Mesendoderm (in vitro differentiated cells): ENCODE measurements around the gene APOC1.
"Not testable (repeated sequence)": the region's sequence is repeated elsewhere in the genome, so short reads cannot be mapped to it uniquely, and the experiment has no call there.

ENCODE experiments used
- DNase-seq: peaks from one replicate; pipeline ENCODE4 v3.0.0; 2013
- H2AK5ac ChIP-seq: 2 replicates; pipeline ENCODE4 v1.6.1; 2013; ENCODE audit warnings: low read length, inconsistent platforms
- H2BK120ac ChIP-seq: 2 replicates; pipeline ENCODE4 v1.6.1; 2013; ENCODE audit warnings: low read depth, mild to moderate bottlenecking, low read length, moderate library complexity, mixed read lengths
- H2BK15ac ChIP-seq: replicated peaks from 2 replicates; pipeline ENCODE4 v1.6.1; 2013; ENCODE audit warnings: low read depth, mild to moderate bottlenecking, moderate library complexity
- H2BK5ac ChIP-seq: 2 replicates; pipeline ENCODE4 v1.6.1; 2013; ENCODE audit warnings: low read length, inconsistent platforms
- H3K18ac ChIP-seq: 2 replicates; pipeline ENCODE4 v1.6.1; 2013; ENCODE audit warnings: mild to moderate bottlenecking, low read length, mixed read lengths
- H3K23ac ChIP-seq: one replicate; pipeline ENCODE4 v1.6.1; 2013; ENCODE audit warnings: low read length
- H3K27ac ChIP-seq: 2 replicates; pipeline ENCODE4 v1.5.1; 2013; ENCODE audit warnings: low read depth, mild to moderate bottlenecking, inconsistent platforms, low read length, moderate library complexity
- H3K27me3 ChIP-seq: 2 replicates; pipeline ENCODE4 v1.6.1; 2013; ENCODE audit warnings: low read length, control low read depth, mild to moderate bottlenecking, inconsistent platforms; ENCODE audit not compliant: insufficient read depth, poor library complexity
- H3K36me3 ChIP-seq: 2 replicates; pipeline ENCODE4 v1.6.1; 2013; ENCODE audit warnings: low read length, inconsistent platforms; ENCODE audit not compliant: control insufficient read depth, insufficient read depth
- H3K4ac ChIP-seq: one replicate; pipeline ENCODE4 v1.6.1; 2013; ENCODE audit warnings: low read depth, mild to moderate bottlenecking, low read length, moderate library complexity
- H3K4me1 ChIP-seq: 2 replicates; pipeline ENCODE4 v1.6.1; 2013; ENCODE audit warnings: low read depth, low read length, inconsistent platforms; ENCODE audit not compliant: control insufficient read depth
- H3K4me2 ChIP-seq: 2 replicates; pipeline ENCODE4 v1.6.1; 2013; ENCODE audit warnings: low read length
- H3K4me3 ChIP-seq: 2 replicates; pipeline ENCODE4 v1.5.1; 2013; ENCODE audit warnings: mild to moderate bottlenecking, low read length
- H3K56ac ChIP-seq: one replicate; pipeline ENCODE4 v1.6.1; 2013; ENCODE audit warnings: low read length
- H3K79me1 ChIP-seq: 2 replicates; pipeline ENCODE4 v1.6.1; 2013; ENCODE audit warnings: low read length, inconsistent platforms
- H3K79me2 ChIP-seq: 2 replicates; pipeline ENCODE4 v1.6.1; 2013; ENCODE audit warnings: mild to moderate bottlenecking, low read length; ENCODE audit not compliant: control insufficient read depth, insufficient read depth
- H3K9ac ChIP-seq: 2 replicates; pipeline ENCODE4 v1.6.1; 2013; ENCODE audit warnings: low read length, inconsistent platforms
- H4K5ac ChIP-seq: one replicate; pipeline ENCODE4 v1.6.1; 2013; ENCODE audit warnings: low read length
- H4K8ac ChIP-seq: one replicate; pipeline ENCODE4 v1.6.1; 2013; ENCODE audit warnings: low read depth, mild to moderate bottlenecking, control low read depth, low read length, moderate library complexity
- WGBS: extraction: QIAGEN DNeasy Blood & Tissue Kit; methylation state at CpG from one replicate; pipeline ENCODE4 v1.1.7; 2013; ENCODE audit warnings: low lambda C conversion rate, missing lambda C conversion rate; ENCODE audit not compliant: insufficient coverage; ENCODE audit errors: extremely low coverage; 5-methylcytosine and 5-hydroxymethylcytosine counted together

APOC1 gene

GRCh38 chr19:44911896-44912295 is 2.5 kb upstream of the APOC1 start:
- H2BK120ac ChIP-seq, H3K79me1 ChIP-seq, H2BK5ac ChIP-seq, H3K79me2 ChIP-seq, H3K9ac ChIP-seq, H4K8ac ChIP-seq, H2AK5ac ChIP-seq, H3K27ac ChIP-seq, H3K4me3 ChIP-seq, DNase-seq, H3K4ac ChIP-seq, H3K4me1 ChIP-seq, H3K27me3 ChIP-seq, H3K18ac ChIP-seq, H3K4me2 ChIP-seq, H4K5ac ChIP-seq, H3K23ac ChIP-seq, H3K56ac ChIP-seq, H2BK15ac ChIP-seq, H3K36me3 ChIP-seq: not testable (repeated sequence)
- WGBS = no CpG with 5 or more reads among the region's 6 CpGs

DNA sequence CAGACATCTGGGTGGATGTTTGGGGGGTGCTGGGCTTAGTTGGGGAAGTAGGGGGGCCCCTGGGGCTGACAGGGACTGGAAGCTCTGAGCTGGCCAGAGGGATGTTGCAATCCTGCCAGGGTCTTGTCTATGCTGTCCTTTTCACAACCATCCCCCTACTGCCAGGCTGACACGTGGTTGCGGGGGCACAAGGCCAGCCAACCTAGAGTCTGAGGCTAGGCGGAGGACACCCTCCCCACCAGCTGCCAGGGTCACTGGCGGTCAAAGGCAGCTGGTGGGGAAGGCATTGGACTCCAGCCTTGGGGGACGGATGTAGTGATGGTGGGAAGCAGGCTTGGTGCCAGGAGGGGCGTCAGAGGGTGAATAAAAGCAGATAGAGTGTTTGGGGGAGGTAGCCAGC is 1.6 kb upstream of the APOC1 start:
- H3K36me3 ChIP-seq = peaks cover 2% of the 10 kb centered on the region
- no CpG with 5 or more reads among the region's 6 CpGs for WGBS
- H4K5ac ChIP-seq = no peak overlapping the region
- H2AK5ac ChIP-seq = peak overlapping the region; percentile 99
- no peak overlapping the region for H2BK15ac ChIP-seq
- no peak overlapping the region for H3K27ac ChIP-seq
- H3K4ac ChIP-seq = peak overlapping the region; percentile 1
- no peak overlapping the region for H3K18ac ChIP-seq
- no peak for DNase-seq
- no peak overlapping the region for H4K8ac ChIP-seq
- H2BK120ac ChIP-seq = no peak overlapping the region
- H2BK5ac ChIP-seq = no peak overlapping the region
- no peaks in the 10 kb centered on the region for H3K79me2 ChIP-seq
- H3K79me1 ChIP-seq = no peaks in the 10 kb centered on the region
- no peak overlapping the region for H3K9ac ChIP-seq
- H3K56ac ChIP-seq = peak overlapping the region; percentile 62
- H3K4me2 ChIP-seq = no peak overlapping the region
- no peaks in the 10 kb centered on the region for H3K27me3 ChIP-seq
- peaks cover 7% of the 10 kb centered on the region for H3K4me1 ChIP-seq
- no peak overlapping the region for H3K23ac ChIP-seq
- no peak overlapping the region for H3K4me3 ChIP-seq

DNA sequence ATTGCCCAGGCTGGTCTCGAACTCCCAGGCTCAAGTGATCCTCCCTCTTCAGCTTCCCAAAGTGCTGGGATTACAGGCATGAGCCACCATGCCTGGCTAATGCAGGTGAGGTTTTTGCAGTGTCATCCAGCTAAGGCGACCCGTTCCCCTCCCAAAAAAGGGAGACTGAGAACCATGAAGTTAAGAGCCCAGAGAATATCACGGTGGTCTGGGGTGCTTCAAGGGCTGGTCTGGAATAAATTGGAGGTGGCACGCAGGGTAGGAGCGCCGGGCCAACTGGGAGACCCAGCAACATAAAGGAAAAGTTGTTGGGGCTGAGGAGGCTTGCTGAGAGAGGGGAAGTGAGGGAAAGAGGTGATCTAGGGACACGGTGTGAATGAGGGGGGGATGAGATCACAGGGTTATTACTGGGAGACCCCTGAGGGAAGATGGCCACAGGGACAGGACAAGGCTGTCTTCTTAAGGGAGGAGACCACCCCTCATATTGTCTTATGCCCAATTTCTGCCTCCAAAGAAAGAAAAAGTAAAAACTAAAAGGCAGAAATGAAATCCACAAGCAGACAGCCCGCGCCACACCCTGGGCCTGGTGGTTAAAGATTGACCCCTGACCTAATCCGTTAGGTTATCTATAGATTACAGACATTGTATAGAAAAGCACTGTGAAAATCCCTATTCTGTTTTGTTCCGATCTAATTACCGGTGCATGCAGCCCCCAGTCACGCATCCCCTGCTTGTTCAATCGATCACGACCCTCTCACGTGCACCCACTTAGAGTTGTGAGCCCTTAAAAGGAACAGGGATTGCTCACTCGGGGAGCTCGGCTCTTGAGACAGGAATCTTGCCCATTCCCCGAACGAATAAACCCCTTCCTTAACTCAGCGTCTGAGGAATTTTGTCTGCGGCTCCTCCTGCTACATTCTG is 636 bp upstream of the APOC1 start:
- not testable (repeated sequence) for H3K4me3 ChIP-seq

DNA sequence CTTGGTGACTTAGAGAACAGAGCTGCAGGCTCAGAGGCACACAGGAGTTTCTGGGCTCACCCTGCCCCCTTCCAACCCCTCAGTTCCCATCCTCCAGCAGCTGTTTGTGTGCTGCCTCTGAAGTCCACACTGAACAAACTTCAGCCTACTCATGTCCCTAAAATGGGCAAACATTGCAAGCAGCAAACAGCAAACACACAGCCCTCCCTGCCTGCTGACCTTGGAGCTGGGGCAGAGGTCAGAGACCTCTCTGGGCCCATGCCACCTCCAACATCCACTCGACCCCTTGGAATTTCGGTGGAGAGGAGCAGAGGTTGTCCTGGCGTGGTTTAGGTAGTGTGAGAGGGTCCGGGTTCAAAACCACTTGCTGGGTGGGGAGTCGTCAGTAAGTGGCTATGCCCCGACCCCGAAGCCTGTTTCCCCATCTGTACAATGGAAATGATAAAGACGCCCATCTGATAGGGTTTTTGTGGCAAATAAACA is 9.9 kb downstream of the APOC1 start:
- H3K18ac ChIP-seq = no peak overlapping the region
- no peak overlapping the region for H3K4ac ChIP-seq
- H2BK15ac ChIP-seq = no peak overlapping the region
- no peak overlapping the region for H3K23ac ChIP-seq
- H4K5ac ChIP-seq = no peak overlapping the region
- H2BK120ac ChIP-seq = no peak overlapping the region
- no peak overlapping the region for H3K9ac ChIP-seq
- peaks cover 2% of the 10 kb centered on the region for H3K4me1 ChIP-seq
- H3K36me3 ChIP-seq = no peaks in the 10 kb centered on the region
- H3K27me3 ChIP-seq = no peaks in the 10 kb centered on the region
- no peak overlapping the region for H2AK5ac ChIP-seq
- H3K27ac ChIP-seq = no peak overlapping the region
- H3K56ac ChIP-seq = no peak overlapping the region
- no peaks in the 10 kb centered on the region for H3K79me2 ChIP-seq
- no peak overlapping the region for H3K4me2 ChIP-seq
- no peak overlapping the region for H2BK5ac ChIP-seq
- H3K79me1 ChIP-seq = no peaks in the 10 kb centered on the region
- no peak overlapping the region for H3K4me3 ChIP-seq
- H4K8ac ChIP-seq = no peak overlapping the region
- no CpG with 5 or more reads among the region's 8 CpGs for WGBS
- no peak for DNase-seq

More for the DNA sequence above, 636 bp upstream of the APOC1 start:
- H4K8ac ChIP-seq, H3K27me3 ChIP-seq, H2BK120ac ChIP-seq, H2BK15ac ChIP-seq, H3K36me3 ChIP-seq, H3K79me1 ChIP-seq, H2BK5ac ChIP-seq, DNase-seq, H3K4me1 ChIP-seq, H3K79me2 ChIP-seq, H2AK5ac ChIP-seq, H4K5ac ChIP-seq, H3K23ac ChIP-seq: not testable (repeated sequence)
- peak overlapping the region; percentile 5 for H3K4ac ChIP-seq
- peak overlapping the region; percentile 89 for H3K56ac ChIP-seq
- WGBS = no CpG with 5 or more reads among the region's 23 CpGs
- H3K4me2 ChIP-seq = peak overlapping the region; percentile 1
- peak overlapping the region; percentile 67 for H3K9ac ChIP-seq
- H3K18ac ChIP-seq = peak overlapping the region; percentile 19
- H3K27ac ChIP-seq = peak overlapping the region; percentile 79

GRCh38 chr19:44925114-44925891 is 10.9 kb downstream of the APOC1 start:
- H4K8ac ChIP-seq = no peak overlapping the region
- H3K27me3 ChIP-seq = no peaks in the 10 kb centered on the region
- peaks cover 2% of the 10 kb centered on the region for H3K4me1 ChIP-seq
- H3K4me2 ChIP-seq = no peak overlapping the region
- no peak overlapping the region for H2AK5ac ChIP-seq
- H3K4ac ChIP-seq = no peak overlapping the region
- no peak overlapping the region for H3K27ac ChIP-seq
- no peak overlapping the region for H2BK5ac ChIP-seq
- no peak overlapping the region for H3K9ac ChIP-seq
- no peak overlapping the region for H2BK15ac ChIP-seq
- no peaks in the 10 kb centered on the region for H3K36me3 ChIP-seq
- no peaks in the 10 kb centered on the region for H3K79me1 ChIP-seq
- H4K5ac ChIP-seq = no peak overlapping the region
- H3K23ac ChIP-seq = no peak overlapping the region
- no peak overlapping the region for H3K56ac ChIP-seq
- H3K79me2 ChIP-seq = no peaks in the 10 kb centered on the region
- DNase-seq = no peak
- H3K18ac ChIP-seq = no peak overlapping the region
- H2BK120ac ChIP-seq = no peak overlapping the region
- no peak overlapping the region for H3K4me3 ChIP-seq
- no CpG with 5 or more reads among the region's 8 CpGs for WGBS
